SK-N-SH (cell line): ENCODE measurements around the gene DROSHA. TPM values are rescaled to one million over a fixed set of nuclear protein-coding genes. Genes with fewer than 3 reads are reported as not detected.

Source experiments
- CTCF ChIA-PET: fragments of 300-600, 350-600 bp; formaldehyde crosslinking; extraction: SDS; loops from one replicate; lab custom pipeline; 2021; lab: Yijun Ruan, JAX
- POLR2A ChIA-PET: fragments of 350-600 bp; sonication (Branson Sonifier 250); formaldehyde crosslinking; extraction: SDS; loops from one replicate; lab custom pipeline; 2020; ENCODE audit warnings: antibody characterized with exemption, inconsistent platforms; lab: Yijun Ruan, JAX
- DNase-seq: peaks from one replicate; pipeline ENCODE4 v3.0.0; 2012
- H2AFZ ChIP-seq: fragments of 200-600 bp; sonication (generic); 2 replicates; pipeline ENCODE4 v1.8.1; 2016; ENCODE audit warnings: antibody characterized with exemption, mild to moderate bottlenecking, low read depth
- H3F3A ChIP-seq: fragments of 200-600 bp; sonication (generic); replicated peaks from 2 replicates; pipeline ENCODE3; 2016; ENCODE audit warnings: antibody characterized with exemption, mild to moderate bottlenecking; ENCODE audit not compliant: insufficient read depth
- H3K27ac ChIP-seq, 2 experiments: fragments of 200-500 bp in 1 of 2; fragments of 200-600 bp in 1 of 2; sonication (Bioruptor generic) in 1 of 2; sonication (generic), shearing (Covaris generic) in 1 of 2; 2 replicates each; pipeline versions ENCODE4 v1.5.1 to v1.6.1; 2014 to 2016; ENCODE audit warnings: low read depth in 2 of 2, inconsistent platforms in 1 of 2, low read length in 1 of 2, mild to moderate bottlenecking in 1 of 2, mixed read lengths in 1 of 2
- H3K27me3 ChIP-seq: fragments of 200-600 bp; sonication (generic), shearing (Covaris generic); 2 replicates; pipeline ENCODE4 v1.6.1; 2016; ENCODE audit warnings: mixed run types; ENCODE audit not compliant: insufficient read depth
- H3K36me3 ChIP-seq, 2 experiments: fragments of 200-500 bp in 1 of 2; fragments of 200-600 bp in 1 of 2; sonication (Bioruptor generic) in 1 of 2; sonication (generic) in 1 of 2; replicated peaks in 1 of 2; 2 replicates each; pipeline versions ENCODE3 to v1.5.1; 2014 to 2016; ENCODE audit warnings: low read length in 1 of 2, mild to moderate bottlenecking in 1 of 2; ENCODE audit not compliant: insufficient read depth in 2 of 2, control insufficient read depth in 1 of 2
- H3K4me1 ChIP-seq, 2 experiments: fragments of 200-500 bp in 1 of 2; fragments of 200-600 bp in 1 of 2; sonication (Bioruptor generic) in 1 of 2; sonication (generic), shearing (Covaris generic) in 1 of 2; 2 replicates each; pipeline versions ENCODE4 v1.5.1 to v1.6.1; 2014 to 2016; ENCODE audit warnings: low read depth in 1 of 2, low read length in 1 of 2, mixed run types in 1 of 2; ENCODE audit not compliant: insufficient read depth in 2 of 2, control insufficient read depth in 1 of 2
- H3K4me2 ChIP-seq: fragments of 200-600 bp; sonication (generic), shearing (Covaris generic); 2 replicates; pipeline ENCODE4 v1.6.1; 2017; ENCODE audit warnings: mixed run types
- H3K4me3 ChIP-seq, 2 experiments: fragments of 200-500 bp in 1 of 2; fragments of 200-600 bp in 1 of 2; sonication (Bioruptor generic) in 1 of 2; sonication (generic), shearing (Covaris generic) in 1 of 2; 2 replicates each; pipeline versions ENCODE4 v1.5.1 to v1.8.1; 2014 to 2016; ENCODE audit warnings: low read depth in 2 of 2, inconsistent platforms in 1 of 2, low read length in 1 of 2, mild to moderate bottlenecking in 1 of 2, mixed read lengths in 1 of 2, moderate library complexity in 1 of 2
- H3K79me2 ChIP-seq: fragments of 200-600 bp; sonication (generic); 2 replicates; pipeline ENCODE4 v1.8.1; 2017; ENCODE audit warnings: mild to moderate bottlenecking; ENCODE audit not compliant: insufficient read depth
- H3K9ac ChIP-seq: fragments of 200-600 bp; sonication (generic); 2 replicates; pipeline ENCODE4 v1.6.1; 2017; ENCODE audit warnings: mixed run types
- H3K9me2 ChIP-seq: fragments of 200-600 bp; sonication (generic); 2 replicates; pipeline ENCODE4 v1.6.1; 2017; ENCODE audit warnings: mixed run types
- H3K9me3 ChIP-seq: fragments of 200-600 bp; sonication (generic); 2 replicates; pipeline ENCODE4 v1.6.1; 2017; ENCODE audit warnings: mixed run types, mild to moderate bottlenecking, moderate library complexity
- H4K20me1 ChIP-seq: fragments of 200-600 bp; sonication (generic); 2 replicates; pipeline ENCODE4 v1.6.1; 2017; ENCODE audit warnings: mild to moderate bottlenecking, mixed run types; ENCODE audit not compliant: insufficient read depth
- CHD2 ChIP-seq: fragments of 150-350 bp; IDR thresholded peaks from 2 replicates; pipeline ENCODE4 v1.6.1; 2018; ENCODE audit warnings: low read length; ENCODE audit not compliant: partially characterized antibody
- EP300 ChIP-seq, 2 experiments: IDR thresholded peaks; 2 replicates each; pipeline versions ENCODE4 v1.4.0 to v1.6.1; 2012; ENCODE audit warnings: borderline replicate concordance in 1 of 2, low read depth in 1 of 2, low read length in 1 of 2
- FOXM1 ChIP-seq: IDR thresholded peaks from 2 replicates; pipeline ENCODE4 v1.4.0; 2012; ENCODE audit warnings: low read depth, mild to moderate bottlenecking
- GABPA ChIP-seq: IDR thresholded peaks from 2 replicates; pipeline ENCODE4 v1.4.0; 2012; ENCODE audit warnings: low read depth, mild to moderate bottlenecking
- GATA2 ChIP-seq: sonication (generic); formaldehyde crosslinking; IDR thresholded peaks from 2 replicates; pipeline ENCODE4 v1.5.0; 2020; ENCODE audit warnings: mild to moderate bottlenecking, missing genetic modification reagents
- IRF3 ChIP-seq: fragments of 150-350 bp; IDR thresholded peaks from 2 replicates; pipeline ENCODE4 v1.6.1; 2016; ENCODE audit warnings: mild to moderate bottlenecking, low read depth, low read length
- MEF2A ChIP-seq: IDR thresholded peaks from 2 replicates; pipeline ENCODE4 v1.4.0; 2012; ENCODE audit warnings: low read depth, borderline replicate concordance
- REST ChIP-seq: IDR thresholded peaks from 2 replicates; pipeline ENCODE4 v1.6.1; 2012; ENCODE audit warnings: mild to moderate bottlenecking, low read depth, low read length, moderate library complexity
- SMC3 ChIP-seq: IDR thresholded peaks from 2 replicates; pipeline ENCODE4 v1.6.1; 2012; ENCODE audit warnings: low read depth, low read length, improper control_type of control experiment
- WGBS: methylation state at CpG from one replicate; pipeline ENCODE4 v1.1.6; 2017; ENCODE audit warnings: low lambda C conversion rate; 5-methylcytosine and 5-hydroxymethylcytosine counted together
- polyA plus RNA-seq, 3 experiments: library from polyadenylated mRNA; depleted of rRNA; stranded (reverse); fragments of >200 nt; gene quantifications; 2 replicates each; pipeline ENCODE4 v1.2.3, GENCODE V29; 2012
- TF ChIP-seq, protein P1 (sequence below): fragments of 200-600 bp; sonication (generic); IDR thresholded peaks from 2 replicates; pipeline ENCODE4 v1.6.1; 2017; ENCODE audit warnings: antibody characterized with exemption, mild to moderate bottlenecking, moderate library complexity
- TF ChIP-seq, protein P2 (sequence below): fragments of 150-350 bp; IDR thresholded peaks from 2 replicates; pipeline ENCODE4 v1.6.1; 2017; ENCODE audit warnings: antibody characterized with exemption, low read length, low read depth, borderline replicate concordance

Gene DROSHA
- polyA plus RNA-seq, 1 of the 3 experiments (the other 2 are of a cell fraction) = 49.3 TPM

DNA sequence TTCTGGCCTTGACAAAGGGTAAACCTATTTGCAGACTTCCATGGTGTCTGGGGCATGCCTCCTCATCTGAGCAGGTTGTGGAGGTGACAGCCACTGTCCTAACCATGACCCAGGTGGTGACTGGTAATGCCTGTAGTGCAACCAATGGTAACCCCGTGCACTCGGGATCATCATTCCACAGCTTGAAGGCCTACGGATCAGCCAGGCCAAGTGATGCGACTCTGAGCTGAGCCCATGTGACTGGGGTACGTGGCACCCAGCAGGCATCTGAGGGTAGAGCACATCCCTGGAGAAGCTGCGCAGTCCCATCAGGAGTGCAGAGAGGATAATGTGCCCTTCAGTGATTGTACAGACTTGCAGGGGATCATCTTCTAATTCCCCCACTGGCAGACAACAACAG lies 35.0 kb downstream of the DROSHA start:
- ChIA-PET POLR2A (no interaction called here), CTCF (no interaction called here)
- no peak overlapping the region for H3K27ac ChIP-seq
- H3K36me3 ChIP-seq = peaks cover 59 to 81% of the 10 kb centered on the region in 2 experiments
- DNase-seq = no peak
- H3K79me2 ChIP-seq = no peaks in the 10 kb centered on the region
- no peaks in the 10 kb centered on the region for H3F3A ChIP-seq
- no peak overlapping the region for H3K9ac ChIP-seq
- no peaks in the 10 kb centered on the region for H3K27me3 ChIP-seq
- no peak overlapping the region for H3K4me3 ChIP-seq
- no peak overlapping the region for H3K4me2 ChIP-seq
- 97% methylated on average over 5 of the region's 6 CpGs for WGBS
- H3K9me3 ChIP-seq = no peaks in the 10 kb centered on the region
- no peaks in the 10 kb centered on the region for H4K20me1 ChIP-seq
- no peak overlapping the region for H2AFZ ChIP-seq
- H3K4me1 ChIP-seq = no peaks in the 10 kb centered on the region
- H3K9me2 ChIP-seq = no peaks in the 10 kb centered on the region
- TF ChIP-seq IRF3 (no peak), MEF2A (no peak), SMC3 (no peak), CHD2 (no peak), EP300 (IDR thresholded peaks at IDR 0.05; ENCODE audit: borderline replicate concordance in 1 of 2, low read depth in 1 of 2, low read length in 1 of 2) (no peak), REST (no peak), FOXM1 (no peak), GABPA (no peak), GATA2 (CRISPR knock-in tag) (no peak)
- TF ChIP-seq, protein P1, sequence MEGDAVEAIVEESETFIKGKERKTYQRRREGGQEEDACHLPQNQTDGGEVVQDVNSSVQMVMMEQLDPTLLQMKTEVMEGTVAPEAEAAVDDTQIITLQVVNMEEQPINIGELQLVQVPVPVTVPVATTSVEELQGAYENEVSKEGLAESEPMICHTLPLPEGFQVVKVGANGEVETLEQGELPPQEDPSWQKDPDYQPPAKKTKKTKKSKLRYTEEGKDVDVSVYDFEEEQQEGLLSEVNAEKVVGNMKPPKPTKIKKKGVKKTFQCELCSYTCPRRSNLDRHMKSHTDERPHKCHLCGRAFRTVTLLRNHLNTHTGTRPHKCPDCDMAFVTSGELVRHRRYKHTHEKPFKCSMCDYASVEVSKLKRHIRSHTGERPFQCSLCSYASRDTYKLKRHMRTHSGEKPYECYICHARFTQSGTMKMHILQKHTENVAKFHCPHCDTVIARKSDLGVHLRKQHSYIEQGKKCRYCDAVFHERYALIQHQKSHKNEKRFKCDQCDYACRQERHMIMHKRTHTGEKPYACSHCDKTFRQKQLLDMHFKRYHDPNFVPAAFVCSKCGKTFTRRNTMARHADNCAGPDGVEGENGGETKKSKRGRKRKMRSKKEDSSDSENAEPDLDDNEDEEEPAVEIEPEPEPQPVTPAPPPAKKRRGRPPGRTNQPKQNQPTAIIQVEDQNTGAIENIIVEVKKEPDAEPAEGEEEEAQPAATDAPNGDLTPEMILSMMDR = no peak
- TF ChIP-seq, protein P2, sequence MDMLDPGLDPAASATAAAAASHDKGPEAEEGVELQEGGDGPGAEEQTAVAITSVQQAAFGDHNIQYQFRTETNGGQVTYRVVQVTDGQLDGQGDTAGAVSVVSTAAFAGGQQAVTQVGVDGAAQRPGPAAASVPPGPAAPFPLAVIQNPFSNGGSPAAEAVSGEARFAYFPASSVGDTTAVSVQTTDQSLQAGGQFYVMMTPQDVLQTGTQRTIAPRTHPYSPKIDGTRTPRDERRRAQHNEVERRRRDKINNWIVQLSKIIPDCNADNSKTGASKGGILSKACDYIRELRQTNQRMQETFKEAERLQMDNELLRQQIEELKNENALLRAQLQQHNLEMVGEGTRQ = no peak
- TF ChIP-seq, all 33 proteins: peak for 0
